ENCODE results near the gene CARNS1.
A peak's percentile ranks its signal among the peaks of the same experiment; 100 is the strongest.

DNA sequence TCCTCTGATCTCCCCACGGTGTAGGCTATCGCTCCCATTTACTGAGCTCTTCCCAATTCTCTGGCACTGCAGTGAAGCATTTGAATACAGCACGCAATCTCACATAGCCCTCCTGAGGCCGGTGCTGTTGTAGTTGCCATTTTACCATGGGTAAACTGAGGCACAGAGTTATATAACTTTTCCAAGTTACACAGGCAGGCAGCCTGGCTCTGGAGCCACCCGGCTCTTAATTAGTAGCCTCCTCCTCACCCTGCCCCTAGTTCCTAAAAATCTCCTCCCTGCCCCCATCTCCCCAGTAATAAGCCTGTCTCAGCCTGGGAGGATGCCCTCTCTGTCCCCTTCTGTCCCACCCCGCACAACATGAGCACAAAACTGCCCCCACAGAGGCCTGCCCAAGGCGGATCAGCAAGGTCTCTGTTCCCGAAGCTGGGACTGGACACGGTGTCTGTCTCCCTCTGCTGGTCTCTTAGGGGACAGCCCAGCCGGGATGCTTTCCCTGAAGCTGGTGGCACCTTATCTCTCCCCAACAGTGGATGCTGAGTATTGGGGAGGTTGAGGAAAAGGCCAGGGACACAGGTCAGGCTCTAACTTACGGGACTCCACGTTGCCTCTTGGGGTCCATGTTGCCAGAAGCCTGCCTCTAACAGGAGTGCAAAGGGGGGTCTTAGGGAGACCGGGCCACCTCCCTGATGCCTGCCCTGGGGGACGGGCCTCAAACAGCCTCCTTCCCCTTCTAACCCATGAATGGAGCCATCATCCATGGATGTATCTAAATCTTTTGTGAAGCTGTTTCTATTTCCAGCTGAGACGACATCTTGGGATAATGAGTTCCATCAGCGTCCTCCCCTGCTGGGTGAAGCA lies 33.0 kb upstream of the CARNS1 start:
- TF ChIP-seq CTCF (IDR thresholded peaks at IDR 0.05) (peak; percentile 92 to 99 (median 98)), POLR2AphosphoS5 (IDR thresholded peaks at IDR 0.05) (peak in 2 of 3 donors; percentile 41 to 44)

All from breast epithelium (tissue), 3 donors.